K562 (cell line): ENCODE data around the gene CRK. TPM values are rescaled to one million over a fixed set of nuclear protein-coding genes. Genes with fewer than 3 reads are reported as not detected.
A peak's percentile ranks its signal among the peaks of the same experiment; 100 is the strongest.

Experiments used
- BCOR ChIP-seq: fragments of 450-650 bp; IDR thresholded peaks from 2 replicates; pipeline ENCODE4 v1.6.1; 2016
- CBX5 ChIP-seq: IDR thresholded peaks from 2 replicates; pipeline ENCODE4 v1.6.1; 2014; ENCODE audit warnings: low read depth, borderline replicate concordance
- E2F5 ChIP-seq: sonication (generic); formaldehyde crosslinking; IDR thresholded peaks from 2 replicates; pipeline ENCODE4 v1.8.0; 2022; ENCODE audit warnings: mild to moderate bottlenecking, missing genetic modification reagents
- EP300 ChIP-seq: IDR thresholded peaks from 2 replicates; pipeline ENCODE4 v1.6.1; 2012; ENCODE audit warnings: low read length, improper control_type of control experiment
- FOXJ3 ChIP-seq: sonication (generic); formaldehyde crosslinking; IDR thresholded peaks from 2 replicates; pipeline ENCODE4 v1.4.0; 2020; ENCODE audit warnings: mild to moderate bottlenecking, missing genetic modification reagents
- GABPB2 ChIP-seq: fragments of 250-450 bp; sonication (Bioruptor Pico); conservative IDR thresholded peaks from 2 replicates; pipeline ENCODE4 v1.5.1; 2021; ENCODE audit warnings: mild to moderate bottlenecking
- GATAD2B ChIP-seq: fragments of 450-650 bp; IDR thresholded peaks from 2 replicates; pipeline ENCODE4 v1.6.1; 2017; ENCODE audit warnings: mild to moderate bottlenecking, borderline replicate concordance
- GTF2E2 ChIP-seq: fragments of 200-800 bp; sonication (Bioruptor generic); IDR thresholded peaks from 2 replicates; pipeline ENCODE4 v1.6.1; 2016; ENCODE audit warnings: missing genetic modification characterization, missing compliant biosample characterization
- KDM4B ChIP-seq, 2 experiments: fragments of 450-650 bp in 1 of 2; sonication (generic) in 1 of 2; IDR thresholded peaks; 2 replicates each; pipeline ENCODE4 v1.6.1; 2016 to 2017; ENCODE audit warnings: borderline replicate concordance in 2 of 2, antibody characterized with exemption in 1 of 2, low read depth in 1 of 2, mild to moderate bottlenecking in 1 of 2
- MAFG ChIP-seq: fragments of 450-650 bp; conservative IDR thresholded peaks from 2 replicates; pipeline ENCODE4 v1.6.1; 2016; ENCODE audit warnings: missing genetic modification characterization, missing compliant biosample characterization
- MLX ChIP-seq, 2 experiments: fragments of 450-650 bp in 1 of 2; sonication (generic) in 1 of 2; formaldehyde crosslinking; conservative IDR thresholded peaks; 2 replicates each; pipeline versions ENCODE4 v1.4.0 to v1.8.1; 2020 to 2022; ENCODE audit warnings: mild to moderate bottlenecking in 1 of 2, missing genetic modification reagents in 1 of 2
- NR4A1 ChIP-seq, 2 experiments: fragments of 250-450 bp in 1 of 2; fragments of 450-650 bp in 1 of 2; sonication (Bioruptor Pico) in 1 of 2; IDR thresholded peaks; 2 replicates each; pipeline versions ENCODE4 v1.4.0 to v1.6.1; 2016 to 2020; ENCODE audit warnings: mild to moderate bottlenecking in 2 of 2, missing compliant biosample characterization in 1 of 2, missing genetic modification characterization in 1 of 2, moderate library complexity in 1 of 2
- PCBP1 ChIP-seq: fragments of 200-400 bp; formaldehyde crosslinking; IDR thresholded peaks from 2 replicates; pipeline ENCODE4 v1.6.1; 2018; ENCODE audit warnings: mild to moderate bottlenecking, low read depth, low read length; ENCODE audit not compliant: poor library complexity, severe bottlenecking
- POLR3A ChIP-seq: IDR thresholded peaks from 2 replicates; pipeline ENCODE4 v1.6.1; 2011; ENCODE audit warnings: borderline replicate concordance, mild to moderate bottlenecking, moderate library complexity; ENCODE audit not compliant: insufficient read length, insufficient read depth; ENCODE audit errors: extremely low read depth
- RBM34 ChIP-seq: fragments of 200-400 bp; formaldehyde crosslinking; IDR thresholded peaks from 2 replicates; pipeline ENCODE4 v1.6.1; 2018; ENCODE audit warnings: low read length, borderline replicate concordance; ENCODE audit not compliant: insufficient read depth
- SP2 ChIP-seq: IDR thresholded peaks from 2 replicates; pipeline ENCODE4 v1.6.1; 2011; ENCODE audit warnings: mild to moderate bottlenecking, low read depth, low read length, moderate library complexity; ENCODE audit not compliant: poor library complexity, severe bottlenecking; ENCODE audit errors: extremely low read depth
- TRIM24 ChIP-seq, 2 experiments: fragments of 450-650 bp; IDR thresholded peaks; 2 replicates each; pipeline ENCODE4 v1.6.1; 2016
- U2AF1 ChIP-seq: fragments of 200-400 bp; formaldehyde crosslinking; optimal IDR thresholded peaks from 2 replicates; pipeline ENCODE3; 2017; ENCODE audit warnings: mild to moderate bottlenecking, low read depth, low read length, moderate library complexity
- U2AF2 ChIP-seq: fragments of 200-400 bp; formaldehyde crosslinking; optimal IDR thresholded peaks from 2 replicates; pipeline ENCODE3; 2017; ENCODE audit warnings: low read depth, mild to moderate bottlenecking, low read length
- YBX1 ChIP-seq: fragments of 450-650 bp; IDR thresholded peaks from 2 replicates; pipeline ENCODE4 v1.7.1; 2016; ENCODE audit warnings: mild to moderate bottlenecking
- ZFP30 ChIP-seq: fragments of 250-450 bp; sonication (Bioruptor Pico); IDR thresholded peaks from 2 replicates; pipeline ENCODE4 v1.8.0; 2022; ENCODE audit warnings: moderate library complexity, mild to moderate bottlenecking, inconsistent platforms, borderline replicate concordance
- ZNF384 ChIP-seq: IDR thresholded peaks from 2 replicates; pipeline ENCODE4 v1.6.1; 2012; ENCODE audit warnings: low read depth, low read length, improper control_type of control experiment
- ZNF408 ChIP-seq: fragments of 250-450 bp; sonication (Bioruptor Pico); IDR thresholded peaks from 2 replicates; pipeline ENCODE4 v1.4.0; 2020; ENCODE audit warnings: low read depth, mild to moderate bottlenecking, moderate library complexity
- ZNF507 ChIP-seq: conservative IDR thresholded peaks from 2 replicates; pipeline ENCODE4 v1.6.1; 2017; ENCODE audit warnings: missing genetic modification characterization, missing compliant biosample characterization
- ZNF766 ChIP-seq: fragments of 200-800 bp; sonication (Bioruptor generic); conservative IDR thresholded peaks from 2 replicates; pipeline ENCODE4 v1.6.1; 2016; ENCODE audit warnings: missing genetic modification characterization, missing compliant biosample characterization
- polyA plus RNA-seq, 8 experiments: library from polyadenylated mRNA; depleted of rRNA in 4 of 8; stranded (reverse) in 5 of 8; unstranded in 3 of 8; fragments of >200 nt; fragmentation: Nextera tagmentation in 2 of 8; fragmentation: Illumina TruSeq in 1 of 8; extraction: Ambion mirVana in 2 of 8; extraction: Trizol in 1 of 8; gene quantifications; 2 replicates each; pipeline versions ENCODE4 v1.2.1 to v1.2.3, GENCODE V29; 2011 to 2014; ENCODE audit warnings: inconsistent platforms in 1 of 8, missing spikeins in 1 of 8
- total RNA-seq, 7 experiments: library from RNA; depleted of rRNA in 6 of 7; stranded (reverse); fragments of >200 nt in 6 of 7; fragmentation: Illumina TruSeq in 2 of 7; extraction: Trizol in 2 of 7; gene quantifications; 2 replicates each; pipeline versions ENCODE4 v1.2.1 to v1.2.3, GENCODE V29; 2011 to 2021; ENCODE audit warnings: low replicate concordance in 1 of 7
- TF ChIP-seq, protein P1 (sequence below): fragments of 250-450 bp; sonication (Bioruptor Pico); IDR thresholded peaks from 2 replicates; pipeline ENCODE4 v1.5.0; 2021

The CRK gene
- total and polyA plus RNA-seq, 9 of the 15 experiments (the other 6 are each of a cell fraction or from before 2014, with no cell fraction given) = 13.1 to 40.2 (median 26.1) TPM

DNA sequence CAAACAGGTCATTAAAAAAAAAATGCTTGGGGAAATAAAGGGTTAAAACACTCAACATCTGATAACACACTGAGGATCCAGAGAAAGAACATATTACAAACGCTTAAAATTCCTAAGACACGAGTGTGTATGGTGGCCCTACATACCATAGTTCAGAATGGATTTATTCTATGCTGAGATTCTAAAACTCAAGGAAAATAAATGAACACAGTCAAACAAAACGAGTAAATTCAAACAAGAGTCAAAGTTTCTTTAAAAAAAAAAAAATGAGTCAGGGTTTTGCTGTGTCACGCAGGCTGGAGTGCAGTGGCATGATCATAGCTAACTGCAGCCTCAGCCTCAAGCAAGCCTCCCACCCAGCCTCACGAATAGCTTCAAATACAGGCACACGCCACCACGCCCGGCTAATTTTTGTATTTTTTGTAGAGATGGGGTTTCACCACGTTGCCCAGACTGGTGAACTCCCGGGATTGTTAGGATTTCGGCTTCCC is 17.4 kb downstream of the CRK start (continued):
- TF ChIP-seq NR4A1 (CRISPR knock-in tag; IDR thresholded peaks at IDR 0.05) (no peak), NR4A1 (tag; IDR thresholded peaks at IDR 0.05) (no peak), FOXJ3 (no peak), GABPB2 (CRISPR knock-in tag) (no peak), GATAD2B (peak; percentile 73; the same call in 1 of the 2 replicates), U2AF1 (no peak), BCOR (peak; percentile 74), ZNF384 (peak; percentile 92), EP300 (no peak), RBM34 (no peak), YBX1 (no peak), SP2 (no peak), MLX (CRISPR knock-in tag; conservative IDR thresholded peaks at IDR 0.05) (no peak), ZFP30 (CRISPR knock-in tag) (no peak), KDM4B (IDR thresholded peaks at IDR 0.05; ENCODE audit: borderline replicate concordance in 2 of 2, low read depth in 1 of 2) (no peak), CBX5 (no peak), PCBP1 (no peak), TRIM24 (IDR thresholded peaks at IDR 0.05) (peak in 1 of 2 experiments; percentile 51; a peak in 1 of 4 replicates), GTF2E2 (tag) (no peak), ZNF507 (tag) (no peak), ZNF766 (CRISPR knock-in tag) (no peak), U2AF2 (no peak), ZNF408 (CRISPR knock-in tag) (no peak), MAFG (peak; percentile 86), E2F5 (CRISPR knock-in tag) (no peak), POLR3A (no peak)
- TF ChIP-seq, protein P1, sequence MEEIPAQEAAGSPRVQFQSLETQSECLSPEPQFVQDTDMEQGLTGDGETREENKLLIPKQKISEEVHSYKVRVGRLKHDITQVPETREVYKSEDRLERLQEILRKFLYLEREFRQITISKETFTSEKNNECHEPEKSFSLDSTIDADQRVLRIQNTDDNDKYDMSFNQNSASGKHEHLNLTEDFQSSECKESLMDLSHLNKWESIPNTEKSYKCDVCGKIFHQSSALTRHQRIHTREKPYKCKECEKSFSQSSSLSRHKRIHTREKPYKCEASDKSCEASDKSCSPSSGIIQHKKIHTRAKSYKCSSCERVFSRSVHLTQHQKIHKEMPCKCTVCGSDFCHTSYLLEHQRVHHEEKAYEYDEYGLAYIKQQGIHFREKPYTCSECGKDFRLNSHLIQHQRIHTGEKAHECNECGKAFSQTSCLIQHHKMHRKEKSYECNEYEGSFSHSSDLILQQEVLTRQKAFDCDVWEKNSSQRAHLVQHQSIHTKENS = no peak
